SK-N-SH treated with all-trans-retinoic acid at 6 μM for 48 hours (cell line): Measurements from ENCODE around the gene VMAC.

Source experiments
- ATAC-seq: fragments of 200-7000 bp; cut with Tn5 transposase; 3 replicates; pipeline ENCODE4 v1.9.1; 2020; ENCODE audit warnings: mild to moderate bottlenecking, moderate library complexity
- ARNTL ChIP-seq: fragments of 450-650 bp; formaldehyde crosslinking; IDR thresholded peaks from 2 replicates; pipeline ENCODE4 v1.5.0; 2020; ENCODE audit warnings: low read depth, mild to moderate bottlenecking, moderate library complexity, borderline replicate concordance
- BACH2 ChIP-seq: fragments of 250-450 bp; sonication (Bioruptor Pico); IDR thresholded peaks from 2 replicates; pipeline ENCODE4 v1.9.0; 2021; ENCODE audit warnings: mild to moderate bottlenecking, borderline replicate concordance
- CREB5 ChIP-seq: fragments of 250-450 bp; sonication (Bioruptor Pico); IDR thresholded peaks from 2 replicates; pipeline ENCODE4 v1.5.1; 2020; ENCODE audit warnings: low read depth, mild to moderate bottlenecking, moderate library complexity
- CSDC2 ChIP-seq: fragments of 250-450 bp; sonication (Bioruptor Pico); IDR thresholded peaks from 2 replicates; pipeline ENCODE4 v1.5.0; 2020; ENCODE audit warnings: mild to moderate bottlenecking, moderate library complexity
- ESRRG ChIP-seq: fragments of 250-450 bp; sonication (Bioruptor Pico); IDR thresholded peaks from 2 replicates; pipeline ENCODE4 v1.6.1; 2021; ENCODE audit warnings: mild to moderate bottlenecking
- GLIS3 ChIP-seq: fragments of 250-450 bp; sonication (Bioruptor Pico); IDR thresholded peaks from 2 replicates; pipeline ENCODE4 v1.5.0; 2020; ENCODE audit warnings: mild to moderate bottlenecking, moderate library complexity
- ISL1 ChIP-seq: fragments of 250-450 bp; sonication (Bioruptor Pico); IDR thresholded peaks from 2 replicates; pipeline ENCODE4 v2.1.2; 2022; ENCODE audit warnings: mild to moderate bottlenecking, moderate library complexity
- OSR1 ChIP-seq: fragments of 250-450 bp; sonication (Bioruptor Pico); IDR thresholded peaks from 2 replicates; pipeline ENCODE4 v1.8.0; 2022; ENCODE audit warnings: moderate library complexity, mild to moderate bottlenecking, inconsistent platforms
- PATZ1 ChIP-seq: fragments of 250-450 bp; sonication (Bioruptor Pico); IDR thresholded peaks from 2 replicates; pipeline ENCODE4 v1.8.0; 2020; ENCODE audit warnings: mild to moderate bottlenecking, moderate library complexity, borderline replicate concordance
- PPARA ChIP-seq: fragments of 250-450 bp; sonication (Bioruptor Pico); IDR thresholded peaks from 2 replicates; pipeline ENCODE4 v1.5.0; 2020; ENCODE audit warnings: mild to moderate bottlenecking, borderline replicate concordance
- RARB ChIP-seq: fragments of 250-450 bp; sonication (Bioruptor Pico); IDR thresholded peaks from 2 replicates; pipeline ENCODE4 v1.8.0; 2021; ENCODE audit warnings: mild to moderate bottlenecking, moderate library complexity
- SNAI2 ChIP-seq: fragments of 250-450 bp; sonication (Bioruptor Pico); IDR thresholded peaks from 2 replicates; pipeline ENCODE4 v1.5.0; 2020; ENCODE audit warnings: mild to moderate bottlenecking, moderate library complexity
- TCF4 ChIP-seq: fragments of 250-450 bp; sonication (Bioruptor Pico); IDR thresholded peaks from 2 replicates; pipeline ENCODE4 v1.8.0; 2021; ENCODE audit warnings: mild to moderate bottlenecking, moderate library complexity, borderline replicate concordance
- TSHZ2 ChIP-seq: fragments of 250-450 bp; sonication (Bioruptor Pico); IDR thresholded peaks from 2 replicates; pipeline ENCODE4 v1.5.0; 2020; ENCODE audit warnings: mild to moderate bottlenecking, moderate library complexity
- ZC3H10 ChIP-seq: fragments of 250-450 bp; sonication (Bioruptor Pico); IDR thresholded peaks from 2 replicates; pipeline ENCODE4 v1.5.1; 2021; ENCODE audit warnings: mild to moderate bottlenecking, moderate library complexity
- ZFP3 ChIP-seq: fragments of 250-450 bp; sonication (Bioruptor Pico); IDR thresholded peaks from 2 replicates; pipeline ENCODE4 v1.5.0; 2020; ENCODE audit warnings: mild to moderate bottlenecking, moderate library complexity
- ZNF565 ChIP-seq: fragments of 450-650 bp; formaldehyde crosslinking; conservative IDR thresholded peaks from 2 replicates; pipeline ENCODE4 v1.5.0; 2020; ENCODE audit warnings: low read depth, mild to moderate bottlenecking, moderate library complexity
- ZNF70 ChIP-seq: fragments of 450-650 bp; formaldehyde crosslinking; IDR thresholded peaks from 2 replicates; pipeline ENCODE4 v1.5.0; 2020; ENCODE audit warnings: mild to moderate bottlenecking, moderate library complexity
- ZNF8 ChIP-seq: fragments of 450-650 bp; formaldehyde crosslinking; IDR thresholded peaks from 2 replicates; pipeline ENCODE4 v1.5.0; 2020; ENCODE audit warnings: mild to moderate bottlenecking, moderate library complexity
- TF ChIP-seq, protein P1 (sequence below): fragments of 250-450 bp; sonication (Bioruptor Pico); IDR thresholded peaks from 2 replicates; pipeline ENCODE4 v1.8.0; 2021; ENCODE audit warnings: low read depth, mild to moderate bottlenecking, moderate library complexity, borderline replicate concordance
- TF ChIP-seq, protein P2 (sequence below): fragments of 250-450 bp; sonication (Bioruptor Pico); IDR thresholded peaks from 2 replicates; pipeline ENCODE4 v1.5.1; 2021; ENCODE audit warnings: mild to moderate bottlenecking, moderate library complexity

The VMAC gene

GRCh38 chr19:5863030-5863665, 41.5 kb upstream of the VMAC start (continued):
- TF ChIP-seq PATZ1 (CRISPR knock-in tag) (no peak), RARB (no peak), ZFP3 (CRISPR knock-in tag) (no peak), ZNF565 (CRISPR knock-in tag) (no peak), SNAI2 (CRISPR knock-in tag) (no peak), ISL1 (CRISPR knock-in tag) (no peak), GLIS3 (no peak), ZC3H10 (no peak)
- TF ChIP-seq, all 23 proteins: peak for 0

DNA sequence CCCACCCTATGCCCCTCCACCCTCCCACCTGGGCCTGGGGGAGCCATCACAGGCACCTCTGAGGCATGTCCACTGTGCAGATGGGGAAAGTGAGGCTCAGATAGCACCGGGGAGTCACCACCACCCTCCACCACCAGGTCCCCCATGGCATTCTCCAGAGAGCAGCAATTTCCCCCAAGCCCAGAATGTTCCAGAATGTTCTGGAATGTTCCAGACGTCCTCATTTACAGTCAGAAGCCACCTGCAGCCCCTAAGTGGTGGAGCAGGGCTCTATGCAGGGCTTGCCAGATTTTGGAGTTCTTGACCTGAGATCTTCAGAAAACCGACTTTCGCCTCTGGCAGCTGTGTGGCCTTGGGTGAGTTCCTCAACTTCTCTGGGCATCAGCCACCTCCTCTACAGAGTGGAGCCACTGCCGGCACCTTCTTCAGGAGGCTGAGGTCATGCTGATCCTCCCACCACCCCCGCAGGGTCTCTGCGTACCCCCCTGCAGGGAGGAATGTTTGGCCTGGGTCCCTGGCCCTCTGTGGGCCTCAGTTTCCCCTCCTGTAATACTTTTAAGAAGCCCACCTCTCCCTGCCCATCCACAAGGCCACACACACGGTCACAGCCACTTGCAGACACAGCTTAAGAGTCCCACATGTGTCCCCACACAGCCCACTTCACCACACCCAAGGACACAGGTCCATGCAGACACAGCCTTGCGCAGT, 40.5 kb upstream of the VMAC start:
- TF ChIP-seq TSHZ2 = no peak
- TF ChIP-seq PPARA (CRISPR knock-in tag) = no peak
- no peak for TF ChIP-seq TCF4 (CRISPR knock-in tag)
- TF ChIP-seq, protein P1, sequence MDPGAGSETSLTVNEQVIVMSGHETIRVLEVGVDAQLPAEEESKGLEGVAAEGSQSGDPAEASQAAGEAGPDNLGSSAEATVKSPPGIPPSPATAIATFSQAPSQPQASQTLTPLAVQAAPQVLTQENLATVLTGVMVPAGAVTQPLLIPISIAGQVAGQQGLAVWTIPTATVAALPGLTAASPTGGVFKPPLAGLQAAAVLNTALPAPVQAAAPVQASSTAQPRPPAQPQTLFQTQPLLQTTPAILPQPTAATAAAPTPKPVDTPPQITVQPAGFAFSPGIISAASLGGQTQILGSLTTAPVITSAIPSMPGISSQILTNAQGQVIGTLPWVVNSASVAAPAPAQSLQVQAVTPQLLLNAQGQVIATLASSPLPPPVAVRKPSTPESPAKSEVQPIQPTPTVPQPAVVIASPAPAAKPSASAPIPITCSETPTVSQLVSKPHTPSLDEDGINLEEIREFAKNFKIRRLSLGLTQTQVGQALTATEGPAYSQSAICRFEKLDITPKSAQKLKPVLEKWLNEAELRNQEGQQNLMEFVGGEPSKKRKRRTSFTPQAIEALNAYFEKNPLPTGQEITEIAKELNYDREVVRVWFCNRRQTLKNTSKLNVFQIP (CRISPR knock-in tag) = no peak
- TF ChIP-seq CREB5 (CRISPR knock-in tag) = no peak
- no peak for TF ChIP-seq ISL1 (CRISPR knock-in tag)
- TF ChIP-seq ZNF8 (CRISPR knock-in tag) = no peak
- TF ChIP-seq CSDC2 (CRISPR knock-in tag) = no peak
- TF ChIP-seq SNAI2 (CRISPR knock-in tag) = no peak
- TF ChIP-seq ESRRG (CRISPR knock-in tag) = no peak
- no peak for TF ChIP-seq RARB
- no peak for TF ChIP-seq ZNF70 (CRISPR knock-in tag)
- no peak for TF ChIP-seq ZNF565 (CRISPR knock-in tag)
- no peak for TF ChIP-seq OSR1 (CRISPR knock-in tag)
- no peak for TF ChIP-seq ZC3H10
- no peak for TF ChIP-seq ARNTL (CRISPR knock-in tag)
- no peak for TF ChIP-seq ZFP3 (CRISPR knock-in tag)
- TF ChIP-seq BACH2 (CRISPR knock-in tag) = no peak
- no peak for ATAC-seq

- ATAC-seq = peak; percentile 31; the same call in 2 of the 3 replicates
Measured at GRCh38 chr19:5864725-5865486, 39.8 kb upstream of the VMAC start.

More at GRCh38 chr19:5864725-5865486, 39.8 kb upstream of the VMAC start:
- TF ChIP-seq, protein P1 (CRISPR knock-in tag) = no peak
- TF ChIP-seq RARB (no peak), TCF4 (CRISPR knock-in tag) (no peak), ZFP3 (CRISPR knock-in tag) (no peak), ZNF565 (CRISPR knock-in tag) (no peak)
- TF ChIP-seq, protein P2, sequence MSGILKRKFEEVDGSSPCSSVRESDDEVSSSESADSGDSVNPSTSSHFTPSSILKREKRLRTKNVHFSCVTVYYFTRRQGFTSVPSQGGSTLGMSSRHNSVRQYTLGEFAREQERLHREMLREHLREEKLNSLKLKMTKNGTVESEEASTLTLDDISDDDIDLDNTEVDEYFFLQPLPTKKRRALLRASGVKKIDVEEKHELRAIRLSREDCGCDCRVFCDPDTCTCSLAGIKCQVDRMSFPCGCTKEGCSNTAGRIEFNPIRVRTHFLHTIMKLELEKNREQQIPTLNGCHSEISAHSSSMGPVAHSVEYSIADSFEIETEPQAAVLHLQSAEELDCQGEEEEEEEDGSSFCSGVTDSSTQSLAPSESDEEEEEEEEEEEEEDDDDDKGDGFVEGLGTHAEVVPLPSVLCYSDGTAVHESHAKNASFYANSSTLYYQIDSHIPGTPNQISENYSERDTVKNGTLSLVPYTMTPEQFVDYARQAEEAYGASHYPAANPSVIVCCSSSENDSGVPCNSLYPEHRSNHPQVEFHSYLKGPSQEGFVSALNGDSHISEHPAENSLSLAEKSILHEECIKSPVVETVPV (CRISPR knock-in tag) = no peak
